A172 (cell line): ENCODE measurements around the gene RCAN1. TPM values are rescaled to one million over a fixed set of nuclear protein-coding genes. Genes with fewer than 3 reads are reported as not detected.

ENCODE experiments used
- DNase-seq: peaks from one replicate; pipeline ENCODE4 v3.0.0-alpha.2; 2015; ENCODE audit warnings: low spot score
- total RNA-seq: library from RNA; depleted of rRNA; stranded (reverse); fragments of >200 nt; shearing (Covaris generic); gene quantifications from 2 replicates; pipeline ENCODE4 v1.2.3, GENCODE V29; 2014

Gene RCAN1
- total RNA-seq, 1 experiment from 2014 or later, result 61.5 TPM

DNA sequence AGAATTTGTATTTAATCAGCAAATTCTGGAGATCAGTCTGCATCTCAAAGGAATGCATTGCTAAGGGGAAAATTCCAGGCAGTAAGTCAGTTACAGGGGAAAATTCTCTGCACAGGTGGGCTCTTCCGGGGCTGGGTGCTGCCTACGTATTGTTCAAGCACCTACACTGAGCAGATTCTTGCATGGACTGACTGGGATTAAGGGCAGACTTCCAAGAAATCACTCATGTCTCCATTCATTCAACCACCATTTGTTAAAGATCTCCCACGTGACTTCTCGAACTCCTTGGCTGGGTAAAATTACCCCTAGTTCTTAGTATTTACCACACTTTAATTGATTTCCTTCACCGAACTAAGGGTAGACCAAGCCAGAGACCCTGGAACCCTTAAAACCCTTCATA, 74.7 kb downstream of the RCAN1 start:
- no peak for DNase-seq

DNA sequence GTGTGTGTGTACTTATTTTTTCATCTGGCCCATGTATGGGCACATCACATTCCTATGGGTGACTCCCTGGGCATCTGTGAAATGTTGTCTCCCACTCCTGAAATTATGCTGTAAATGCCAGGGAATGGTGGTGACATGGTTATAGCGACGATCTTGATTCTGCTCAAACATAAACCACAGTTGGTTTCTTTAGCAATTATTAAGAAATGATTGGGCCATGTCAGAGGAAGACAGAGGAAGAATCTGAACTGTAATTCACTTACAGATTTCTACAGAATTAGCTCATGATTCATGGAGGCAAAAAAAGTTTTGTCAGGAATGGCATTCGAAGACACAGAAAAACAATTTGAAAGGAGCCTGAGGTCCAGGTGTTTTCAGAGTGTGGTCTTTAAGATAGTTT, 77.1 kb downstream of the RCAN1 start:
- no peak for DNase-seq

DNA sequence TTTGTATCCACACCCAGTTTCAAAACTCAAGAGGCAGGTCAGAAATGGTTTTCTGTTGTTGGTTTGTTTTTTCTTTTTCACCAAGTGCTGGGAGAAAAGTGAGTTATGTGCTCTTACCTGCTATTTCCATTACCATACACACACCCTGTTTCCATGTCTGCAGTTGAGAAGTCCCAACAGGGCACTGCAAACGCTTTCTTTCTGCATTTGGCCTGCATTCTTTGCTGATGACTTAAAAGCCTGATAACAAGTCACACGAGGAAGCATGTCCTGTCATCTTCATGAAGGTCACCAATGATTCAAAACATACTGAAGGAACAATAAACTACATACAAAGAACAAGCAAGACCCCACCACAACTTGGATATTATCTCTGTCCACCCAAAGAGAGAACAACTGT, 78.1 kb downstream of the RCAN1 start:
- DNase-seq, result peak; percentile 64

DNA sequence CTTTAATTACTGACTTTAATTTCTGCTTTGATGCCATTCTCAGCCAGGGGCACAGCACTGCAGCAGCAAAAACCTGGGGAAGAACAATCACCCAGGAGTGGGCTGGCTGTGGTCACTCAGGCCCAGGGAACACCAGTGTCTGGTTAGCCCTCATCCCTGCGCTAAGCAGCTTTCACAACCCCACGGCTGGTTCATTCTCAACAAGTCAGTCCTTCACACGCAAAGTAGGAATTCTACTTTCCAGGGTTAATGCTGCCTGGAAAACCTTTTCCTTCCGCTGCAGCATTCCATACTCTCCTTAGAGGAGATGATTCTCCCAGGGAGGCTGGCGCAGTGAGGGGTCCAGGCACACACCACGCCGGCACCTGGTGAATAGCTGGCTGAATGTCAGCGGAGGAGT, 78.6 kb downstream of the RCAN1 start:
- DNase-seq, result no peak

DNA sequence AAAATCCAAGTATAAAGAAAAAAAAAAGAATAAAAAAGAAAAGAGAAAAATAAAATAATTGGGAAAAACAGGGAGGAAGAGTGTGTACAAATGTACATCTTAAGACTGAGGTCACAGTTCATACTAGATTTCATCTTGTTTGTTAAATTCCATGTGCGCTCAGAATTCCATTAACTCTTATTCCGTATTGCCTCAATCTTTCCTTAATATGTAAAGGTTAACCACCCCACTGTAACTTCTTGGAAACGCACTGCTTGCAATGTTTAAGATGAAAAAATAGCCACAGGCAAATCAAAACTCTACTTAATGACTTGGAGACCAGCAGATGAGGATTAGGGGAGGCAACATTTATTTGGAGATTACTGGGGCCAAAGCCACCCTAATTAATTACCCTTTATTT, 79.0 kb downstream of the RCAN1 start:
- DNase-seq, result no peak

DNA sequence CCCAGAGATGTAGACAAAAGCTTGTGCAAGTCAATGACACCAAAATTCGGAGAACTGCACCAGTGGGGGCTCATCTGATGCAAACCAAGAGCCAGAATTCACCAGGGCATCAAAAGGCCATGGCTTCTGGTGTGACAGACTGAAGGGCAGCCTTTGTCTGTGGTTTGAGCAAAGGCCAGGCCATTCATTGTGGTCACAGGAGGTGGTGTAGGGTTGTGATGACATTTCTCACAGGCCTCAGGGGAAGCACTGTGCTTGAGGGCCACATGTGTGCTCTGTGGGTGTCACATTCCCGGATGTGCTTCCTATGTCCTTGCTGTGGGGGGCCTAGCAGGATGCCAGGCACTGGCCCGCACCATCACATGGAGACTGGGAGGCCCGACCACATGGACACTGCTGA, 80.4 kb downstream of the RCAN1 start:
- peak; percentile 60 for DNase-seq

DNA sequence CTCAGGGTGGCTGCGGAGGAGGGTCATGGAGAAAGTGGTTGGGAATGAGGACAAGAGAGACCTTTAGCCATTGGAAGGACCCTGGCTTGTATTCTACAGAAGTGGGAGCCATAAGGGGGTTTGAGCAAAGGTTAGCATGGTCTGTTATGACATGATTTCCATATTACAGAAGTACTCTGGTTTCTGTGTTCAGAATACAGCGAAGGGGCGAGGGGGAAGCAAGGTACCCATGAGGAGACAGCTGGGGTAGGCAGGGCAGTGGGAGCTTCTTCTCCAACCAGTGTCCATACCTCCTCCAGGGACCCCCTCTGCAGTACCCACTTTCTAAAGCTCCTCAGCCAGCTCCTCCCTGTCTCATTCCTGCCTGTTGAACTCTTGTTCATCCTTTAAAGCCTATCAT, 81.0 kb downstream of the RCAN1 start:
- DNase-seq, result no peak

DNA sequence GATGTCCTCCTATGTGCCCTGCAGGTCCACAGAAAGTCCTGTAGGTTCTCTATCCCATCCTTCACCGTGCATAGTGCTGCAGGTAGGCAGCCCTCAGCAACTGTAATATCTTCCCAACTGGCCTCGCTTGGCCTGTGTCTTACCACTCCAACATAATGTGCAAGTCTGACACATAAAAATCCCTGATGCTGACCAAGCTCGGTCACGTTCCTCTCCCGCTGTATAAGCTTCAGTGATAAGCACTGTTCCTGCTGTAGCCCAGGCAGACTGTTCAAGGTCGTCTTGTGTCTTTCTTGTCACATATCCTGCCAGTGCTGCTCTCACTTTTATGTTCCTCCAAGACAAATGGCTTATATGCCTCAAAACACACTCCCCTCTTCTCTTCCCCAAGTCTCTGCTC, 83.5 kb downstream of the RCAN1 start:
- no peak for DNase-seq

DNA sequence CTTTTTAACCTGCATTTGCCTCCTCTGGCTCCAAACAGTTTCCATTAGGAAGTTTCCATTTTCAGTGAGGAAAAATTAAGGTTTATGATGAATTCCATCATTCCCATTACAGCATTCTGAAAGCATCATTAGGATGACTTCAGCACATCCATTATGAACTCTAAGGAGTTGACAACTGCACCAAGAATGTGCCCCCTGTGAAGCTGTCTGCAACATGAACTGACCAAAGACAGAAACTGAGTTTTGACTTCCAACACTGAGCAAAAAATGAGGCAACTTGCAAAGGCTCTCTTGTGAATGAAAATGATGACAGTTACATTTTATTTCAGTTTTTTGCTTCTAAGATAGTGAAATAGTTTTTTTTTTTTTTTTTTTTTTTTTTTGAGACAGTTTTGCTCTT, 84.7 kb downstream of the RCAN1 start:
- DNase-seq, result peak; percentile 56

DNA sequence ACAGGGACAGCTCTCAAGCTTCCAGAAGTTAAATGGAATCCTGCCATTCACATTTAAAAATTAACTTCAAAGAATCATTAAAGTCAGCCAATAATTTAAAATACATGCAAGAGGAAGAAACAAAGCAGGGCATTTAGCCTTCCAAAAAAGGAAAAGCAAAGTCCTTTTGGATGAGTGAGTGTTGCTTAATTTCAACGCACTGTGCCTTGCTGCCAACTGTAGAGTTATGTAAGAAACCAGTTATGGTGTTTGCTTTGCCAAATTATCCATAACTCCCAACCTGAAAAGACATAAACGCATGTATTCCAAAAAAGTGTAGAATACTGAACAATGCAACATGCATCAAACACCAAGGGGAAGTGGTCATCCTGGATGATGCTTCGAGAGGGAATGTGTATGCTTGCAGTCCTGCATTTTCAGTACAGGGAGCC, 86.8 kb downstream of the RCAN1 start:
- DNase-seq, result no peak

DNA sequence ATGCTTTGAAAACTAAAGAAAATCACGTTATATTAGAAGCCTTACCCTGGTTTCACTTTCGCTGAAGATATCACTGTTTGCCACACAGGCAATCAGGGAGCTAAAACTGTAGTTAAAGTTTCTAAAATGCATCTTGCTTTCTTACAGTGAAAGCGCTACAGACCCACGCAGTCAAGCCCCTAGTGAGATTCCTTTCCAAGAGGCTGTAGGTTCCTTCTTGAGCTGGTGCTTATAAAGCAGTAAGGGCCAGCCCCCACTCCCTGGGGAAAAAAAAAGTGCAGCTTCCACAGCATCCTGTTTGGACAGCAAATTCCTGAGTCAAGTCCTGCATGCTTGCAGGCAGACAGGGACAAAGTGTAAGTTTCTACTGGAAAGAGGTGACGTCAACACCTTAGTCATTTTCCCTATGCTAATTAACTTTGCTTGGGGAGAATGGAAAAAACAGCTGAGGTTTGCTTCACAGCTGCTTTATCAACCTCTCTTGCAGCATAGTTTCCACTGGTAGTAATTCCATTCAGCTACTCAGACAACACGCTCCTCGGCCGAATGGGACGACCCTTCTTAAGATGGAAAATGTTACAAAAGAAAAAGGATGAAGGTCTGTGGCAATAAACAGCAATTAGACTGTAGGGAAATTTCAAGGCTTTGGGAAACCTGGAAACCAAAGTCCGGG, 88.2 kb downstream of the RCAN1 start:
- DNase-seq, result peak; percentile 100

DNA sequence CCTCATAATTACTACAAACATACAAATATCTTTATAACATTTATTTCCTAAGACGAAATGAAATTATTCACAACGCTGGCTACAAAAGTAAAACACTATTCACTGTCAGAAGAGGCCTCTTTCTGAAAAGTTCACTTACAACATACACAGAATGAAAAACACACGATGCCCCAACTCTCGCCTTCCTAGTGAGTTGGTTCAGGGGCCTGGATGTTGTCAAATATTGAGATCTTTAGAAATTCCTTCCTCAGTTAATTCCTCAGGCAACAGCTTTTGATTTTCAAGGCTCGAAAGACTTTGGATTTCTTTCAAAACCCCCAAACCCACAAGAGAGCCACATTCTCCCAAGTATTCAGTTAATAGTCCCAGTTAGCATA, 88.7 kb downstream of the RCAN1 start:
- no peak for DNase-seq

DNA sequence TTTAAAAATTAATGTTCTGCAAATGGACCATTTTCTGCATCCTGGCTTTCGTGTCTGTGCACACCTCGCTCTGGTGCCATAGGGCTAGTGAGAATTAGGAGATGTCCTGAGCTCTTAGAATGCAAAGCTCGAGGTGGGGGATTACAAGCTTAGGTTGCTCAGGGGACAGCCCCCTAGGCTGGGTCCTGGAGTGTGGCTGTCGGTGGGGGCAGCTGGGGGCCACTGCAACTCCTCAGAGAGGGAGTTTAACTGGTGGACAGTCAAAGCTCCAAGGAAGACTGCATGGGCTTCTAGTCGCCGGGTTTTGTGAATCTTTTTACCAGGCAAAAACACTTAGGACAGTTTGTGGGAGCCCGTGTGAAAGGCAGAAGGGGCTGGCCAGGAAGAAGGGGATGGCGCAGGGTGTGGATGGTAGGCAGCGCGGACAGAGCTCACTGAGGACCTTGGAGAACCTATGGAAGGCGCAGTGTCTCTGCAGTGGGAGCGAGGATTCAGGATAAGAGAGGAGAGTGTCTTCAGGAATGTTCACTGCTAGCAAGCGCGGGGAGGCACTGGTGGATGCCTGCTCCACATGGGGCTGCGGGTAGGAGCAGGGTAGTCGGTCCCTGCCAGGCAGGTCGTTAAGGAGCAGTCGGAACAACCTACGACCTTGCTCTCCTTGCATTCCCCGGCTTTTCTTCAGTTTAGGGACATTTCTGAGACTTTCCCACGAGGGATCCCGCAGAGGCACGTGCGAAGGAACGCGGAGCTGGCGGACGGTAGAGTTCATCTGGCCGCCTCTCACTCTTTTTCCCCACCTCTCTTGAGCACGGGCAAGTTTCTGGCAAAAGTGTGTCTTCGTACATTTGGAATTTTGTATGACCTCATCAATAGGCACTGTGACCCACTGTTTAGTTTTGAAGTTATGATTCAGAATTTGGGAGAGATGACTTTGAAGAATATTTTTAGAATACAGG, 90.0 kb downstream of the RCAN1 start:
- peak; percentile 57 for DNase-seq

DNA sequence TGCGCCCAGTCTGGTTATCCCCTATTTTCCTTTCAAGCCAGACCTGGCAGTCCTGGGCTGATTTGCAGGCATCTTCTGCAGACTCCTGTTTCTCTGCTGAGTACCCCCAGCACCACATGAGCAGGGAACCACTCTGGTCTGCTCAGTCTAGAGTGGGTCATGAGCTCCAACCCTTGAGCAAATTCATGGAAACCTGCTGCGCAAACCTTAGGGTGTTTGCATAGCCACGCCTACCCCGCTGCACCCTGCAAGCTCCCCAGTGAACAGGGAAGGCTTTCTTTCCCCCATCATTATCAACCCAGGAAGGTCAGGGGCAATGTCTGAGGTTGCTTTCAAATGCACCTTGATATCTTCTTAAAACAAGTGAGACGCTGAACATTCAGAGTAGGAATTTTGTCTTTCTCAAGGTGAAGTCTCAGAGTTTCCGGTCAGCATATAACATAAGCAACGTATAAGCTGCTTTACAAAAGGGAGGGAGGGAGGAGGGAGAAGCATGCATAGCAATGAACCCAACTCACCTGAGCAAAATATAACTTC, 91.8 kb downstream of the RCAN1 start:
- DNase-seq, result no peak

DNA sequence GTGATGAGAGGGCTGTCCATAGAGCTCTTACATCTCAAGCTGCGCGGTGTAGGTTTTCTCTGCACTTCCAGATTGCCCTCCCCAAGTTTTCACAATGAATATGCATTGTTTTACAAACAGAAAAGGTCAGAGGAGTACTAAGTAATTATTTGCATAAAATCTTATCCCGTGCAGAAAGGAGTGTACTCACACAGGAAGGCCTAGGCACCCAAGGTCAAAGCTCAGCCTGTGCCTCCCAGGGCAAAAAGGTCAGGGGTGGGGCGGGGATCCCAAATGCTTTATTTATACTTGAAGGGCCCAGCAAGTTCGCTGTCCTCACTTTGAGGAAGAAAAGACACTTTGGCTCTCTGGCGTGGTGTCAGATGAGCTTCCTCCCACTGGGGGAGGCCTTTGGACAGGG, 92.6 kb downstream of the RCAN1 start:
- DNase-seq, result no peak

DNA sequence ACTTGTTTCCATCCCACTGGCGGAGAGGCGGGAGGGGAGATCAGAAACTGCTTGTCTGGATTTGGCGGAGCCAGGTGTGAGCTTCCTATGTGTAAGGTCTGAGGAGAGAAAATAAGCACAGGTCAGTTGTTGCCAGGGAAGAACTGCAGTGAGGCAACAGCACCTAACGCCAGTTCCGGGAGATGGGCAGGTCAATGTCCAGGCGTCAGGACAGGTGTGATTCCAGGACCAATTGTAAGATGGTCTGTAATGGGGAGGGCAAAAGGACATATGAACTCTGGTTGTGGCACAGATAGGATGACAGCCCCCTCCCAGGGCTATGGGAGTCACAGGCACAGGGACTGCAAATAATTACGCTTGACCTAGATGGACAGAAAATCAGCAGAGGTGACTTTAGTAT, 93.4 kb downstream of the RCAN1 start:
- DNase-seq, result no peak

DNA sequence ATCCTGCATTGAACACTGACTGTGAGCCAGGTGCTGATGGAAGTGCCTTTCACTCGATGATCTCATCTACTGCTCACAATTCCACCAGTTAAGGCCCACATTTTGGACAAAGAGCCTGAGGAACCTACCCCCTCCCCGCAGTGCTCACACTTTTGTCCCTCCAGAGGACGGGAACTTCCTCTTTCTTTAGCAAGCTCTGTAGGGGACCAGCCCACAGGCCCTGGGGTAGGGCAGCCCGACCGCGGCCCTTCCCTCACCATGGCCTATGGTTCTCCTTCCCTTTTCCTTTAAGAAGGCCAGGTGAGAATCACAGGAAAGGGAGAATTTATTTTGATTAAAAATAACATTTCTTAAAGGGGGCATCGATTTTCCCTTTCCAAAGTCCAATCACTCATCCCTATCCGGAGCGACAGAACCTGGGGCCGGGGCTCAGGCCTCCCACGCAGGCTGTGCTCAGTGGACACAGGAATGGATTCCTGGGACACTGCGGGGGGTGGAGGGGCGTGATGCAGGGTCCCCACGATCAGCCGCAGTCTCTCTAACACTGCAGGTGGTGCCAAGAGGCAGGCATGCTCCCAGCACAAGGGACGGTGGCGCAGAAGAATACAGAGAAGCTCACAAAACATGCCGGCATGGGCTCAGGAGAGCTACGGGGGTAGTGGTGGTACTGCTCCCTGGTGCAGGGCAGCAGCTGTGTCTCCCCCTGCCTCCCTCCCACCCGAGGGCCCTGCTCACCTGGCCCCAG, 94.0 kb downstream of the RCAN1 start:
- DNase-seq, result no peak

DNA sequence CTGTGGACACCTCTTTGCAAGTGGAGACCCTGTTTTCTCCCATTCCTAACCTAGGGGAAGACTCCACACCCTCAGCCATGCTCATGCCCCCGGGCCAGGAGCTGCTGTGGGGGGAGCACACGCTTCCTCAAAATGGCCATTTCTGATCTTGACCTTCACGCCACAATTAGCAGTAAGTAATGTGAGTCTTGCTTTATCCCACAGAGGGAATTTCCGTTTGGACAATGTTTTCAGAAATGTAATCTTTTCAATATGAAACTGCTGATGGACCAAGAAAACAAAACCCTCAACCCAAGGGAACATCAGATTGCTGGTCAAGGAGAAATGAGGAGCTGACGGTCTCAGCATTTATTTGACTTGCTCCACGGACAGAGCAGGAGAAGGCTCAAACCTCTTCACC, 94.6 kb downstream of the RCAN1 start:
- no peak for DNase-seq

DNA sequence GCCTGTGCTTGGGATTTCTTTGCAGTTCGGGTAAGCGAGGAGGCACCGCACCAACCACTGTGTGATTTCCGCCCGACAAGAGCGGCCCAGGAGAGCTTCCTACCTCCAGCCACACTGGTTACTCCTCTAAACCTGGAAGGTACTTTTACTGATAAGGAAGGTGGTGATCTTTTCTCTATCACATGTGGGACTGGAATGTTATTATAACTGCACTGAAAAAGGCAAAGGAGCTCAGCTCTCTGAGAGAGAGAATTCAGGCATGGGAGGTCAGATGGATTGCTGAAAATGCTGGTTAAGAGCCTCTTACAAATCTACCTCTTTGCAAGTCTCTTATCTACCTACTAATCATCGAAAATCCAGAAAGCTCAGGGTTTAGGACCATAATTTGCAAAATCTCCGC, 95.2 kb downstream of the RCAN1 start:
- DNase-seq, result no peak

DNA sequence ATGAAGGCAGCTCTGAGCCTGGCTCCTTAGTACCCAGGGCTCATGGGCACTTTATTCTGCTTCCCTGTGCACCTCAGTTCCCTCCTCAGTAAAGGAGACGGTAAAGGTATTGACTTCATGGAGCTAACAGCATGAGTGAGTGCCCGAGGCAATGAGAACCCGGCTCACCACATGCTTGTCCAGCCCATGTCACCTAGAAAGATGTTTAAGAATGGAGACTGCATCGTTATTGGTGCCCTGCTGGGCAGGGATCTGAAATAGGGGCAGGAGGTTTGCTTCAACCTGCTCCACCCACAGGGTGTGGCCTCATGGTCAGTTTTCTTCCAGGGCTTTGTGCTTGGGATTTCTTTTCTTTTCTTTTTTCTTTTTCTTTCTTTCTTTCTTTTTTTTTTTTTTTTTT, 95.9 kb downstream of the RCAN1 start:
- DNase-seq, result no peak

DNA sequence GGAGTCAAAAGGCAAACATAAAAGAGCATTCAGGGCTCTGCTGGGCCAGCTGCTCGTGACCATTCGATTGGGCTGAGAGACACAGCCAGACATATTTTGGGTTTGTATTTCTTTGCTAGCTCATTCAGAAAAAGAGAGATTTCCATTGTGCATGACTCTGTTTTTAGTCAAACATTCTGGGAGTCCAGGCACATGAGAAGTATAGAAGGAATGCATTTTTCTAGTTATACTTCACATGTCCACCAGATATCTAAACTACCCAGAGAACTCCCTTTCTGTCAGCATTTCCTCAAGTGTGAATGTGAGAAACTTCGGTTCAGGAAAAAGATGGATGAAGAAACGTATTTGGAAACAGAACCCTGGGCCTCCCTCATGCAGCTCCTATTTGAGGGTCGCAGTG, 96.6 kb downstream of the RCAN1 start:
- no peak for DNase-seq
